Measurements from ENCODE around the gene NIPAL3. TPM values are rescaled to one million over a fixed set of nuclear protein-coding genes. Genes with fewer than 3 reads are reported as not detected.

NIPAL3 gene
- total RNA-seq, 1 experiment from 2014 or later: 11.2 TPM

DNA sequence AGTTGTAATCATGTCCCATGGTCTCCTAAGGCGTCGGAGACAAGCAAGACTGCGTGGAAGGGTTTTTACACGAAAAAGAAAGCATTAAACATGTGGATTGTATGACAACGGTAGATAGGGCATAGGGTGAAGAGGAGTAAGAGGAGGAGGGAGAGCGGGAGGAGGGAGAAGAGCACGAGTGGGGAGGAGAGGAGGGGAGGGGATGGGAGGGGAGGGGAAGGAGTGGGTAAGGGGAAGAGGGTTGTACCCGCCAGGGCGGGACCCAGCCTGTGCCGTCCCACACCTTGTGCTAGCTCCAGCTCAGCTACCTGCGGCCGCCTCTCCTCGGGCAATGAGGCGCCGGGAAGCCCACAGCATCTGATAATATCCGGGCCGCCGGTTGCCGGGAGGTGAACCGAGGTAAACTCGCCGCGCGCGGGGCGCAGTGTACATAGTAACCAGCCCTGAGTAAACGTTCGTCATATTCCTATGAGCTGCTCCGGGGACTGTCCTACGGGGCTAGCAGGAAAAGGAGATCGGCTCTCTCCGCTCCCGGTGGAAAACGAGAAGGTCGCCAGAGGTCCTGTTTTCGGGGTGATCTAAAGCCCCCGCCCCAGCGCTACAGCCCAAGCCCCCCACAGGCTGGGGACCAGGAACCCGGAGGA, 86.6 kb downstream of the NIPAL3 start (continued):
- TF ChIP-seq, protein P1, sequence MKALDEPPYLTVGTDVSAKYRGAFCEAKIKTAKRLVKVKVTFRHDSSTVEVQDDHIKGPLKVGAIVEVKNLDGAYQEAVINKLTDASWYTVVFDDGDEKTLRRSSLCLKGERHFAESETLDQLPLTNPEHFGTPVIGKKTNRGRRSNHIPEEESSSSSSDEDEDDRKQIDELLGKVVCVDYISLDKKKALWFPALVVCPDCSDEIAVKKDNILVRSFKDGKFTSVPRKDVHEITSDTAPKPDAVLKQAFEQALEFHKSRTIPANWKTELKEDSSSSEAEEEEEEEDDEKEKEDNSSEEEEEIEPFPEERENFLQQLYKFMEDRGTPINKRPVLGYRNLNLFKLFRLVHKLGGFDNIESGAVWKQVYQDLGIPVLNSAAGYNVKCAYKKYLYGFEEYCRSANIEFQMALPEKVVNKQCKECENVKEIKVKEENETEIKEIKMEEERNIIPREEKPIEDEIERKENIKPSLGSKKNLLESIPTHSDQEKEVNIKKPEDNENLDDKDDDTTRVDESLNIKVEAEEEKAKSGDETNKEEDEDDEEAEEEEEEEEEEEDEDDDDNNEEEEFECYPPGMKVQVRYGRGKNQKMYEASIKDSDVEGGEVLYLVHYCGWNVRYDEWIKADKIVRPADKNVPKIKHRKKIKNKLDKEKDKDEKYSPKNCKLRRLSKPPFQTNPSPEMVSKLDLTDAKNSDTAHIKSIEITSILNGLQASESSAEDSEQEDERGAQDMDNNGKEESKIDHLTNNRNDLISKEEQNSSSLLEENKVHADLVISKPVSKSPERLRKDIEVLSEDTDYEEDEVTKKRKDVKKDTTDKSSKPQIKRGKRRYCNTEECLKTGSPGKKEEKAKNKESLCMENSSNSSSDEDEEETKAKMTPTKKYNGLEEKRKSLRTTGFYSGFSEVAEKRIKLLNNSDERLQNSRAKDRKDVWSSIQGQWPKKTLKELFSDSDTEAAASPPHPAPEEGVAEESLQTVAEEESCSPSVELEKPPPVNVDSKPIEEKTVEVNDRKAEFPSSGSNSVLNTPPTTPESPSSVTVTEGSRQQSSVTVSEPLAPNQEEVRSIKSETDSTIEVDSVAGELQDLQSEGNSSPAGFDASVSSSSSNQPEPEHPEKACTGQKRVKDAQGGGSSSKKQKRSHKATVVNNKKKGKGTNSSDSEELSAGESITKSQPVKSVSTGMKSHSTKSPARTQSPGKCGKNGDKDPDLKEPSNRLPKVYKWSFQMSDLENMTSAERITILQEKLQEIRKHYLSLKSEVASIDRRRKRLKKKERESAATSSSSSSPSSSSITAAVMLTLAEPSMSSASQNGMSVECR (CRISPR knock-in tag; IDR thresholded peaks at IDR 0.05; ENCODE audit: borderline replicate concordance): peak; percentile 13; the same call in 1 of the 2 replicates
- TF ChIP-seq, protein P2, sequence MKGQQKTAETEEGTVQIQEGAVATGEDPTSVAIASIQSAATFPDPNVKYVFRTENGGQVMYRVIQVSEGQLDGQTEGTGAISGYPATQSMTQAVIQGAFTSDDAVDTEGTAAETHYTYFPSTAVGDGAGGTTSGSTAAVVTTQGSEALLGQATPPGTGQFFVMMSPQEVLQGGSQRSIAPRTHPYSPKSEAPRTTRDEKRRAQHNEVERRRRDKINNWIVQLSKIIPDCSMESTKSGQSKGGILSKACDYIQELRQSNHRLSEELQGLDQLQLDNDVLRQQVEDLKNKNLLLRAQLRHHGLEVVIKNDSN (CRISPR knock-in tag; IDR thresholded peaks at IDR 0.05): no peak
- TF ChIP-seq, protein P3, sequence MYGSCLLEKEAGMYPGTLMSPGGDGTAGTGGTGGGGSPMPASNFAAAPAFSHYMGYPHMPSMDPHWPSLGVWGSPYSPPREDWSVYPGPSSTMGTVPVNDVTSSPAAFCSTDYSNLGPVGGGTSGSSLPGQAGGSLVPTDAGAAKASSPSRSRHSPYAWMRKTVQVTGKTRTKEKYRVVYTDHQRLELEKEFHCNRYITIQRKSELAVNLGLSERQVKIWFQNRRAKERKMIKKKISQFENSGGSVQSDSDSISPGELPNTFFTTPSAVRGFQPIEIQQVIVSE (CRISPR knock-in tag; IDR thresholded peaks at IDR 0.05; ENCODE audit: borderline replicate concordance): no peak
- TF ChIP-seq, protein P4, sequence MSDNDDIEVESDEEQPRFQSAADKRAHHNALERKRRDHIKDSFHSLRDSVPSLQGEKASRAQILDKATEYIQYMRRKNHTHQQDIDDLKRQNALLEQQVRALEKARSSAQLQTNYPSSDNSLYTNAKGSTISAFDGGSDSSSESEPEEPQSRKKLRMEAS (CRISPR knock-in tag; IDR thresholded peaks at IDR 0.05): peak; percentile 25; the same call in 1 of the 2 replicates
- no peak; the same call in 1 of the 2 replicates for TF ChIP-seq ELF4 (CRISPR knock-in tag; IDR thresholded peaks at IDR 0.05; ENCODE audit: low read depth)

DNA sequence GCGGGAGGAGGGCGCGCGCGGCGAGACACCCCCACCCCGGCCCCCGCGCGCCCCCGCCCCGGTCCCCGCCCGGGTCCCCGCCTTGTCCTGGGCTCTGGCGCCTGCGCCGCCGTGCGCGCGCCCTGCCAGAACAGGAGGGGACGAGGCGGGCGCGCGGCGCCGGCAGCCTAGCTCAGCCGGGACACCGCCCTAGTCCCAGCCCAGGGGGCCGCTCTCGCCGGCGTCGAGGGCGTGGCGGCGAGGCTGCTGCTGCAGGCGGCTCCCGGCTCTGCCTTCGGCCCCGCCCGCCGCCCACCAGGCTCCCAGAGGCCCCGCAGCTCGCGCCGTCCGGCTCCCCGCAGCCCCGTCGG, 87.1 kb downstream of the NIPAL3 start, which contains the start of gene RCAN3:
Gene RCAN3, plus strand, starts transcription at position 128 of the 350 bp plus-strand sequence. CDS start 11,537 bp downstream, outside the sequence.
- H3K4me3 Mint-ChIP-seq: peak within 1 kb of the TSS; percentile 86
- DNase-seq (ENCODE audit: low spot score) (peak; percentile 88), ATAC-seq (peak; percentile 85)
- TF ChIP-seq ESRRA (CRISPR knock-in tag; IDR thresholded peaks at IDR 0.05; ENCODE audit: borderline replicate concordance) (no peak), SMAD3 (CRISPR knock-in tag; IDR thresholded peaks at IDR 0.05; ENCODE audit: borderline replicate concordance) (no peak), NR3C1 (CRISPR knock-in tag; conservative IDR thresholded peaks at IDR 0.05; ENCODE audit: low read depth) (no peak), SP1 (CRISPR knock-in tag; conservative IDR thresholded peaks at IDR 0.05) (peak; percentile 62; the same call in 1 of the 2 replicates), ZNF423 (CRISPR knock-in tag; IDR thresholded peaks at IDR 0.05) (peak; percentile 83)
- TF ChIP-seq, protein P5, sequence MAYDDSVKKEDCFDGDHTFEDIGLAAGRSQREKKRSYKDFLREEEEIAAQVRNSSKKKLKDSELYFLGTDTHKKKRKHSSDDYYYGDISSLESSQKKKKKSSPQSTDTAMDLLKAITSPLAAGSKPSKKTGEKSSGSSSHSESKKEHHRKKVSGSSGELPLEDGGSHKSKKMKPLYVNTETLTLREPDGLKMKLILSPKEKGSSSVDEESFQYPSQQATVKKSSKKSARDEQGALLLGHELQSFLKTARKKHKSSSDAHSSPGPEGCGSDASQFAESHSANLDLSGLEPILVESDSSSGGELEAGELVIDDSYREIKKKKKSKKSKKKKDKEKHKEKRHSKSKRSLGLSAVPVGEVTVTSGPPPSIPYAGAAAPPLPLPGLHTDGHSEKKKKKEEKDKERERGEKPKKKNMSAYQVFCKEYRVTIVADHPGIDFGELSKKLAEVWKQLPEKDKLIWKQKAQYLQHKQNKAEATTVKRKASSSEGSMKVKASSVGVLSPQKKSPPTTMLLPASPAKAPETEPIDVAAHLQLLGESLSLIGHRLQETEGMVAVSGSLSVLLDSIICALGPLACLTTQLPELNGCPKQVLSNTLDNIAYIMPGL (CRISPR knock-in tag; IDR thresholded peaks at IDR 0.05): peak; percentile 66; the same call in 1 of the 2 replicates
- TF ChIP-seq, protein P6, sequence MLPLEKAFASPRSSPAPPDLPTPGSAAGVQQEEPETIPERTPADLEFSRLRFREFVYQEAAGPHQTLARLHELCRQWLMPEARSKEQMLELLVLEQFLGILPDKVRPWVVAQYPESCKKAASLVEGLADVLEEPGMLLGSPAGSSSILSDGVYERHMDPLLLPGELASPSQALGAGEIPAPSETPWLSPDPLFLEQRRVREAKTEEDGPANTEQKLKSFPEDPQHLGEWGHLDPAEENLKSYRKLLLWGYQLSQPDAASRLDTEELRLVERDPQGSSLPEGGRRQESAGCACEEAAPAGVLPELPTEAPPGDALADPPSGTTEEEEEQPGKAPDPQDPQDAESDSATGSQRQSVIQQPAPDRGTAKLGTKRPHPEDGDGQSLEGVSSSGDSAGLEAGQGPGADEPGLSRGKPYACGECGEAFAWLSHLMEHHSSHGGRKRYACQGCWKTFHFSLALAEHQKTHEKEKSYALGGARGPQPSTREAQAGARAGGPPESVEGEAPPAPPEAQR (CRISPR knock-in tag; IDR thresholded peaks at IDR 0.05): no peak
- TF ChIP-seq, protein P7, sequence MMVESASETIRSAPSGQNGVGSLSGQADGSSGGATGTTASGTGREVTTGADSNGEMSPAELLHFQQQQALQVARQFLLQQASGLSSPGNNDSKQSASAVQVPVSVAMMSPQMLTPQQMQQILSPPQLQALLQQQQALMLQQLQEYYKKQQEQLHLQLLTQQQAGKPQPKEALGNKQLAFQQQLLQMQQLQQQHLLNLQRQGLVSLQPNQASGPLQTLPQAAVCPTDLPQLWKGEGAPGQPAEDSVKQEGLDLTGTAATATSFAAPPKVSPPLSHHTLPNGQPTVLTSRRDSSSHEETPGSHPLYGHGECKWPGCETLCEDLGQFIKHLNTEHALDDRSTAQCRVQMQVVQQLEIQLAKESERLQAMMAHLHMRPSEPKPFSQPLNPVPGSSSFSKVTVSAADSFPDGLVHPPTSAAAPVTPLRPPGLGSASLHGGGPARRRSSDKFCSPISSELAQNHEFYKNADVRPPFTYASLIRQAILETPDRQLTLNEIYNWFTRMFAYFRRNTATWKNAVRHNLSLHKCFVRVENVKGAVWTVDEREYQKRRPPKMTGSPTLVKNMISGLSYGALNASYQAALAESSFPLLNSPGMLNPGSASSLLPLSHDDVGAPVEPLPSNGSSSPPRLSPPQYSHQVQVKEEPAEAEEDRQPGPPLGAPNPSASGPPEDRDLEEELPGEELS (CRISPR knock-in tag; IDR thresholded peaks at IDR 0.05): peak; percentile 29; the same call in 1 of the 2 replicates
- no peaks in the 10 kb centered on the region for H3K9me3 Mint-ChIP-seq
- no peaks in the 10 kb centered on the region for H3K36me3 Mint-ChIP-seq
- H3K27ac Mint-ChIP-seq: peak within 1 kb of the TSS; percentile 78
- ChIA-PET POLR2A (interaction anchor here (0.8 kb wide), 1 partner anchor 87 kb away, joined by 3 read pairs; the partner anchor contains the start of gene NIPAL3), CTCF (interaction anchor here (0.7 to 3.3 kb wide), 8 partner anchors 18 to 112 kb away, joined by 3 to 30 read pairs (median 6); partner anchors contain the start of gene NIPAL3)
- H3K4me1 Mint-ChIP-seq: peaks cover 54% of the 10 kb centered on the region
- H3K27me3 Mint-ChIP-seq (ENCODE audit: low read depth): peaks cover 11% of the 10 kb centered on the region
